ENCODE measurements around the gene SH3BP4.

DNA sequence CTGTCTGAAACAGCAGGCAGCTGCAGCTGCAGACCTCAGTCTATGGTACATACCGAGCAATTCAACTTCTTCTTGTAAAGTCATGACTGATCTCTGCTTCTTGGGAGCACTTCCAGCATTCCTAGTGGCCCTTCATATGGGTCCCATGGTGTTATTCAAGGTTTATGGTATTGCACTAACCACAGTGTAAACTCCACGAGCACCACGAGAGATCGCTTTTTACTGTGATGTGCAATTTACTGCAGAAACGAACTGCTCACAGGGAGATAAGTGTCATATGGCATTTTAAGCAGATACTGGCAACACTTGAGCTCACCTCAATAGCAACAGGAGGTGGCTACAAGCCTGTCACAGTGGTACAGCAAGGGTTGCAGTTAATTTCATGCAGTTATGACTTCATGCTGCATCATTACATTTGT lies 38.6 kb upstream of the SH3BP4 start:
- TF ChIP-seq POLR2AphosphoS5 (IDR thresholded peaks at IDR 0.05) (no peak), POLR2A (IDR thresholded peaks at IDR 0.05) (no peak)
- TF ChIP-seq, protein P1, sequence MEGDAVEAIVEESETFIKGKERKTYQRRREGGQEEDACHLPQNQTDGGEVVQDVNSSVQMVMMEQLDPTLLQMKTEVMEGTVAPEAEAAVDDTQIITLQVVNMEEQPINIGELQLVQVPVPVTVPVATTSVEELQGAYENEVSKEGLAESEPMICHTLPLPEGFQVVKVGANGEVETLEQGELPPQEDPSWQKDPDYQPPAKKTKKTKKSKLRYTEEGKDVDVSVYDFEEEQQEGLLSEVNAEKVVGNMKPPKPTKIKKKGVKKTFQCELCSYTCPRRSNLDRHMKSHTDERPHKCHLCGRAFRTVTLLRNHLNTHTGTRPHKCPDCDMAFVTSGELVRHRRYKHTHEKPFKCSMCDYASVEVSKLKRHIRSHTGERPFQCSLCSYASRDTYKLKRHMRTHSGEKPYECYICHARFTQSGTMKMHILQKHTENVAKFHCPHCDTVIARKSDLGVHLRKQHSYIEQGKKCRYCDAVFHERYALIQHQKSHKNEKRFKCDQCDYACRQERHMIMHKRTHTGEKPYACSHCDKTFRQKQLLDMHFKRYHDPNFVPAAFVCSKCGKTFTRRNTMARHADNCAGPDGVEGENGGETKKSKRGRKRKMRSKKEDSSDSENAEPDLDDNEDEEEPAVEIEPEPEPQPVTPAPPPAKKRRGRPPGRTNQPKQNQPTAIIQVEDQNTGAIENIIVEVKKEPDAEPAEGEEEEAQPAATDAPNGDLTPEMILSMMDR (IDR thresholded peaks at IDR 0.05), result no peak

Data from transverse colon (tissue), 4 donors.